Measurements from ENCODE around the gene SPATA2.

The SPATA2 gene

GRCh38 chr20:49854190-49854875 is 61.0 kb downstream of the SPATA2 start:
- Histone ChIP-seq H3K36me3 (ENCODE audit: control insufficient read depth in 4 of 4, insufficient read depth in 4 of 4, low read length in 3 of 4) (peaks cover 7 to 64% (median 44%) of the 10 kb centered on the region in 4 experiments), H3K4me3 (ENCODE audit: control insufficient read depth in 1 of 7, extremely low read depth in 1 of 7, insufficient read depth in 4 of 7, low read depth in 2 of 7, low read length in 6 of 7) (no peak overlapping the region), H3K9me3 (ENCODE audit: control extremely low read depth in 1 of 5, control insufficient read depth in 4 of 5, insufficient read depth in 2 of 5, low read depth in 1 of 5, low read length in 4 of 5) (no peaks in the 10 kb centered on the region), H3K27me3 (replicated peaks in 2 of 5; ENCODE audit: control insufficient read depth in 4 of 5, insufficient read depth in 5 of 5, low read length in 4 of 5) (no peaks in the 10 kb centered on the region), H3K4me1 (ENCODE audit: control extremely low read depth in 1 of 4, control insufficient read depth in 4 of 4, insufficient read depth in 4 of 4, low read length in 3 of 4) (no peaks in the 10 kb centered on the region), H3K27ac (ENCODE audit: insufficient read depth in 1 of 2, low read depth in 1 of 2, low read length in 2 of 2, poor library complexity in 1 of 2, severe bottlenecking in 2 of 2) (no peak overlapping the region)
- ChIA-PET POLR2A (no interaction called here), CTCF (interaction anchor here (0.6 kb wide), 1 partner anchor 544 kb away, joined by 3 read pairs; no protein-coding TSS in a partner anchor)
- WGBS (ENCODE audit: insufficient coverage) = 94% methylated on average over 6 of the region's 10 CpGs
- no peak for DNase-seq

GRCh38 chr20:49853640-49854039 is 61.7 kb downstream of the SPATA2 start:
- DNase-seq = no peak
- Histone ChIP-seq H3K36me3 (ENCODE audit: control insufficient read depth in 4 of 4, insufficient read depth in 4 of 4, low read length in 3 of 4) (peaks cover 10 to 65% (median 47%) of the 10 kb centered on the region in 4 experiments), H3K27ac (ENCODE audit: insufficient read depth in 1 of 2, low read depth in 1 of 2, low read length in 2 of 2, poor library complexity in 1 of 2, severe bottlenecking in 2 of 2) (no peak overlapping the region), H3K27me3 (replicated peaks in 2 of 5; ENCODE audit: control insufficient read depth in 4 of 5, insufficient read depth in 5 of 5, low read length in 4 of 5) (no peaks in the 10 kb centered on the region), H3K9me3 (ENCODE audit: control extremely low read depth in 1 of 5, control insufficient read depth in 4 of 5, insufficient read depth in 2 of 5, low read depth in 1 of 5, low read length in 4 of 5) (no peaks in the 10 kb centered on the region), H3K4me1 (ENCODE audit: control extremely low read depth in 1 of 4, control insufficient read depth in 4 of 4, insufficient read depth in 4 of 4, low read length in 3 of 4) (no peaks in the 10 kb centered on the region), H3K4me3 (ENCODE audit: control insufficient read depth in 1 of 7, extremely low read depth in 1 of 7, insufficient read depth in 4 of 7, low read depth in 2 of 7, low read length in 6 of 7) (no peak overlapping the region)
- 100% methylated on average over 5 of the region's 5 CpGs for WGBS (ENCODE audit: insufficient coverage)
- CTCF ChIA-PET = no interaction called here
- POLR2A ChIA-PET = no interaction called here

Data from common myeloid progenitor, CD34-positive (primary cell).